A673 (cell line): Measurements from ENCODE around the gene NLRC5. TPM values are rescaled to one million over a fixed set of nuclear protein-coding genes. Genes with fewer than 3 reads are reported as not detected.

Experiments used
- BruUV-seq: library from RNA; stranded (reverse); fragments of 400-500 nt; replicated peaks from 2 replicates; lab custom pipeline; 2021; lab: Mats Ljungman, UMichigan
- CTCF ChIA-PET: fragments of 300-600 bp; sonication (Branson Sonifier 250); formaldehyde crosslinking; loops from one replicate; lab custom pipeline; 2022; ENCODE audit warnings: antibody characterized with exemption; lab: Charles Lee
- POLR2A ChIA-PET: fragments of 300-600 bp; sonication (Branson Sonifier 250); formaldehyde crosslinking; loops from one replicate; lab custom pipeline; 2022; ENCODE audit warnings: antibody characterized with exemption; ENCODE audit not compliant: low non-redundant PET; lab: Charles Lee
- DNase-seq: peaks from one replicate; pipeline ENCODE4 v3.0.0-alpha.2; 2015; ENCODE audit warnings: low spot score
- H3K27ac ChIP-seq: fragments of 200-600 bp; sonication (generic); 2 replicates; pipeline ENCODE4 v1.5.1; 2016; ENCODE audit warnings: mixed run types, low read depth, mild to moderate bottlenecking, mixed read lengths, antibody characterized with exemption, low read length; ENCODE audit not compliant: poor library complexity, severe bottlenecking
- H3K27me3 ChIP-seq: fragments of 200-600 bp; sonication (generic); replicated peaks from 2 replicates; pipeline ENCODE4 v1.6.1; 2017; ENCODE audit warnings: mixed run types, low read depth, mild to moderate bottlenecking, mixed read lengths, antibody characterized with exemption, low read length; ENCODE audit not compliant: insufficient read depth, poor library complexity
- H3K36me3 ChIP-seq: fragments of 200-600 bp; sonication (generic); 2 replicates; pipeline ENCODE4 v1.6.1; 2016; ENCODE audit warnings: mixed run types, mild to moderate bottlenecking, mixed read lengths, antibody characterized with exemption, low read length; ENCODE audit not compliant: insufficient read depth, poor library complexity, severe bottlenecking
- H3K4me1 ChIP-seq: fragments of 200-600 bp; sonication (generic); 2 replicates; pipeline ENCODE4 v1.6.1; 2017; ENCODE audit warnings: mixed run types, mild to moderate bottlenecking, mixed read lengths, antibody characterized with exemption, low read length; ENCODE audit not compliant: insufficient read depth, poor library complexity, severe bottlenecking
- H3K4me3 ChIP-seq: fragments of 200-600 bp; sonication (generic); 2 replicates; pipeline ENCODE4 v1.5.1; 2016; ENCODE audit warnings: low read depth, mixed run types, mild to moderate bottlenecking, mixed read lengths, low read length; ENCODE audit not compliant: poor library complexity, severe bottlenecking
- H3K9me3 ChIP-seq: fragments of 200-600 bp; sonication (generic); 2 replicates; pipeline ENCODE4 v1.6.1; 2016; ENCODE audit warnings: mixed run types, low read depth, mild to moderate bottlenecking, mixed read lengths, antibody characterized with exemption, low read length; ENCODE audit not compliant: poor library complexity, severe bottlenecking
- CTCF ChIP-seq: fragments of 300-800, 200-600 bp; sonication (generic); conservative IDR thresholded peaks from 2 replicates; pipeline ENCODE4 v1.5.1; 2017; ENCODE audit warnings: low read depth, mild to moderate bottlenecking, antibody characterized with exemption, low read length, moderate library complexity, mixed read lengths
- EZH2 ChIP-seq: fragments of 200-600 bp; sonication (generic); IDR thresholded peaks from 2 replicates; pipeline ENCODE4 v1.6.1; 2017; ENCODE audit warnings: borderline replicate concordance, low read depth, mild to moderate bottlenecking, mixed read lengths, antibody characterized with exemption, low read length; ENCODE audit not compliant: poor library complexity, severe bottlenecking
- intact Hi-C: fragments of 100-400 bp; cut with micrococcal nuclease; formaldehyde crosslinking; loops from one replicate; pipeline ENCODE4 v1.10.0; 2022; ENCODE audit not compliant: unreplicated experiment
- total RNA-seq: library from RNA; stranded (reverse); gene quantifications from 2 replicates; pipeline ENCODE4 v1.2.3, GENCODE V29; 2021

Gene NLRC5
- total RNA-seq, 1 experiment from 2014 or later = 13.1 TPM

GRCh38 chr16:57100445-57100844 lies 111.1 kb downstream of the NLRC5 start:
- Histone ChIP-seq H3K4me3 (no peak overlapping the region), H3K27me3 (no peaks in the 10 kb centered on the region), H3K27ac (no peak overlapping the region), H3K36me3 (no peaks in the 10 kb centered on the region), H3K4me1 (peaks cover 8% of the 10 kb centered on the region), H3K9me3 (no peaks in the 10 kb centered on the region)
- POLR2A ChIA-PET = no interaction called here
- CTCF ChIA-PET = no interaction called here
- intact Hi-C loops = no loop called here
- TF ChIP-seq EZH2 = no peak
- no peak for TF ChIP-seq CTCF
- DNase-seq = no peak
- BruUV-seq = no TSS peak

- Histone ChIP-seq H3K27me3 (no peaks in the 10 kb centered on the region), H3K4me3 (no peak overlapping the region), H3K36me3 (no peaks in the 10 kb centered on the region), H3K9me3 (no peaks in the 10 kb centered on the region), H3K27ac (no peak overlapping the region), H3K4me1 (peaks cover 8% of the 10 kb centered on the region)
- TF ChIP-seq EZH2 = no peak
- no peak for TF ChIP-seq CTCF
- ChIA-PET POLR2A (no interaction called here), CTCF (interaction anchor here (1.0 kb wide), 1 partner anchor 10 kb away, joined by 5 read pairs; no protein-coding TSS in a partner anchor)
- no TSS peak for BruUV-seq
- intact Hi-C loops = no loop called here
- DNase-seq = no peak
These were observed 113.8 kb downstream of the NLRC5 start for GRCh38 chr16:57102888-57103851.

- no peak overlapping the region for H3K27ac ChIP-seq
- no peaks in the 10 kb centered on the region for H3K9me3 ChIP-seq
- no peaks in the 10 kb centered on the region for H3K27me3 ChIP-seq
- ChIA-PET CTCF (no interaction called here), POLR2A (interaction anchor here (0.5 kb wide), 1 partner anchor 18 kb away, joined by 3 read pairs; no protein-coding TSS in a partner anchor)
- H3K36me3 ChIP-seq = no peaks in the 10 kb centered on the region
- intact Hi-C loops = no loop called here
- H3K4me1 ChIP-seq = peaks cover 8% of the 10 kb centered on the region
- DNase-seq = no peak
- TF ChIP-seq EZH2 (no peak), CTCF (no peak)
- no peak overlapping the region for H3K4me3 ChIP-seq
- no TSS peak for BruUV-seq
These were observed 115.3 kb downstream of the NLRC5 start for GRCh38 chr16:57104706-57105105.
